MM.1S (cell line): ENCODE data around the gene RNASEH2A.
A peak's percentile ranks its signal among the peaks of the same experiment; 100 is the strongest.

ENCODE experiments used
- DNase-seq: peaks from one replicate; pipeline ENCODE4 v3.0.0-alpha.2; 2015
- H2AFZ ChIP-seq: fragments of 300-600 bp; sonication (generic); 2 replicates; pipeline ENCODE4 v1.6.0; 2016; ENCODE audit warnings: antibody characterized with exemption, low read length
- H3F3A ChIP-seq: fragments of 300-600 bp; sonication (generic); 2 replicates; pipeline ENCODE4 v1.6.1; 2016; ENCODE audit warnings: mild to moderate bottlenecking, antibody characterized with exemption, low read length, moderate library complexity, mixed read lengths; ENCODE audit not compliant: insufficient read depth
- H3K27ac ChIP-seq: fragments of 300-600 bp; sonication (generic); 2 replicates; pipeline ENCODE4 v1.5.1; 2016; ENCODE audit warnings: mild to moderate bottlenecking, low read length
- H3K27me3 ChIP-seq: fragments of 300-600 bp; sonication (generic); replicated peaks from 2 replicates; pipeline ENCODE4 v1.6.0; 2016; ENCODE audit warnings: low read length; ENCODE audit not compliant: insufficient read depth
- H3K36me3 ChIP-seq: fragments of 300-600 bp; sonication (generic); replicated peaks from 2 replicates; pipeline ENCODE4 v1.6.1; 2016; ENCODE audit warnings: mild to moderate bottlenecking, low read length, mixed read lengths; ENCODE audit not compliant: insufficient read depth
- H3K4me1 ChIP-seq: fragments of 300-600 bp; sonication (generic); 2 replicates; pipeline ENCODE4 v1.6.1; 2016; ENCODE audit warnings: low read length, mixed read lengths
- H3K4me2 ChIP-seq: fragments of 300-600 bp; sonication (generic); 2 replicates; pipeline ENCODE4 v1.6.0; 2016; ENCODE audit warnings: low read depth, low read length
- H3K4me3 ChIP-seq: fragments of 300-600 bp; sonication (generic); 2 replicates; pipeline ENCODE4 v1.5.1; 2016; ENCODE audit warnings: low read length, mixed read lengths
- H3K79me2 ChIP-seq: fragments of 300-600 bp; sonication (generic); 2 replicates; pipeline ENCODE4 v1.6.1; 2016; ENCODE audit warnings: mixed run types, low read length, mixed read lengths
- H3K9ac ChIP-seq: fragments of 300-600 bp; sonication (generic); 2 replicates; pipeline ENCODE4 v1.6.1; 2016; ENCODE audit warnings: low read length, mixed read lengths
- H3K9me2 ChIP-seq: fragments of 300-600 bp; sonication (generic); replicated peaks from 2 replicates; pipeline ENCODE4 v1.6.1; 2016; ENCODE audit warnings: mild to moderate bottlenecking, low read length, mixed read lengths; ENCODE audit not compliant: insufficient read depth
- H3K9me3 ChIP-seq: fragments of 300-600 bp; sonication (generic); replicated peaks from 2 replicates; pipeline ENCODE4 v1.6.1; 2016; ENCODE audit warnings: mild to moderate bottlenecking, low read length, mixed read lengths; ENCODE audit not compliant: insufficient read depth
- H4K20me1 ChIP-seq: fragments of 300-600 bp; sonication (generic); 2 replicates; pipeline ENCODE4 v1.6.1; 2016; ENCODE audit warnings: mild to moderate bottlenecking, low read length, moderate library complexity, mixed read lengths; ENCODE audit not compliant: insufficient read depth
- CTCF ChIP-seq: fragments of 300-600 bp; sonication (generic); IDR thresholded peaks from 2 replicates; pipeline ENCODE4 v1.5.1; 2016; ENCODE audit warnings: antibody characterized with exemption, low read length, mixed read lengths
- EZH2 ChIP-seq: fragments of 300-600 bp; sonication (generic); optimal IDR thresholded peaks from 2 replicates; pipeline ENCODE3; 2017; ENCODE audit warnings: low read depth, mild to moderate bottlenecking, antibody characterized with exemption, low read length, mixed read lengths
- EZH2phosphoT487 ChIP-seq: fragments of 300-600 bp; sonication (generic); IDR thresholded peaks from 2 replicates; pipeline ENCODE4 v1.6.1; 2018; ENCODE audit warnings: antibody characterized with exemption, low read length

The RNASEH2A gene

GRCh38 chr19:12847159-12848139 lies 41.1 kb downstream of the RNASEH2A start:
- peak; percentile 75 for DNase-seq
- TF ChIP-seq EZH2phosphoT487 (no peak), EZH2 (no peak), CTCF (peak; percentile 98)
- peak overlapping the region; percentile 98 for H3K4me2 ChIP-seq
- no peaks in the 10 kb centered on the region for H3K9me3 ChIP-seq
- H3K9ac ChIP-seq, result no peak overlapping the region; the same call in 1 of the 2 replicates
- peaks cover 55% of the 10 kb centered on the region for H3K27me3 ChIP-seq
- no peaks in the 10 kb centered on the region for H3K9me2 ChIP-seq
- H3F3A ChIP-seq, result no peaks in the 10 kb centered on the region
- H4K20me1 ChIP-seq, result no peaks in the 10 kb centered on the region
- H2AFZ ChIP-seq, result peak overlapping the region; percentile 74
- H3K79me2 ChIP-seq, result no peaks in the 10 kb centered on the region
- no peaks in the 10 kb centered on the region for H3K36me3 ChIP-seq
- H3K27ac ChIP-seq, result no peak overlapping the region
- H3K4me3 ChIP-seq, result peak overlapping the region; percentile 55
- peaks cover 8% of the 10 kb centered on the region; the same call in 1 of the 2 replicates for H3K4me1 ChIP-seq

DNA sequence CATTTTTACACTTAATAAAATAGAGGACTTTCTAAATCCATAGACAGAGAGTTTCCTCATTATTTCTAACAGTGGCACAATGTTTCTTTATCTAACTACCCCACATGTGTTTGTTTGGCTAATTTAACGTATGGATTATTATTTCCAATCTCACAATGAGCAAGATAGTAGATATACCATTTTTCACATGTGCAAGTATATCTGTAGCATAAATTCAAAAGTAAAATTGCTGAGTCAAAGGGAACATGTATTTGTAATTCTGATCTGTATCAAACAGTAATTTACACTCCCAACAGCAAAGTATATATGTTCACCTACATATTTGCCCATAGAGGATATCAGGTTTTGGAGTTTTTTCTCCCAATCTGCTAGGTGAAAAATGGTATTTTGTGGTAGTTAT lies 50.3 kb downstream of the RNASEH2A start:
- H3K27me3 ChIP-seq, result peaks cover 10% of the 10 kb centered on the region; the same call in 1 of the 2 replicates
- H2AFZ ChIP-seq, result no peak overlapping the region
- H3K79me2 ChIP-seq, result no peaks in the 10 kb centered on the region
- no peaks in the 10 kb centered on the region for H4K20me1 ChIP-seq
- no peaks in the 10 kb centered on the region for H3K9me2 ChIP-seq
- no peaks in the 10 kb centered on the region for H3F3A ChIP-seq
- H3K36me3 ChIP-seq, result no peaks in the 10 kb centered on the region
- H3K9ac ChIP-seq, result no peak overlapping the region
- no peak for DNase-seq
- no peak overlapping the region for H3K4me2 ChIP-seq
- H3K9me3 ChIP-seq, result no peaks in the 10 kb centered on the region
- H3K4me3 ChIP-seq, result no peak overlapping the region
- no peaks in the 10 kb centered on the region for H3K4me1 ChIP-seq
- TF ChIP-seq EZH2 (no peak), EZH2phosphoT487 (no peak), CTCF (no peak)
- H3K27ac ChIP-seq, result no peak overlapping the region

DNA sequence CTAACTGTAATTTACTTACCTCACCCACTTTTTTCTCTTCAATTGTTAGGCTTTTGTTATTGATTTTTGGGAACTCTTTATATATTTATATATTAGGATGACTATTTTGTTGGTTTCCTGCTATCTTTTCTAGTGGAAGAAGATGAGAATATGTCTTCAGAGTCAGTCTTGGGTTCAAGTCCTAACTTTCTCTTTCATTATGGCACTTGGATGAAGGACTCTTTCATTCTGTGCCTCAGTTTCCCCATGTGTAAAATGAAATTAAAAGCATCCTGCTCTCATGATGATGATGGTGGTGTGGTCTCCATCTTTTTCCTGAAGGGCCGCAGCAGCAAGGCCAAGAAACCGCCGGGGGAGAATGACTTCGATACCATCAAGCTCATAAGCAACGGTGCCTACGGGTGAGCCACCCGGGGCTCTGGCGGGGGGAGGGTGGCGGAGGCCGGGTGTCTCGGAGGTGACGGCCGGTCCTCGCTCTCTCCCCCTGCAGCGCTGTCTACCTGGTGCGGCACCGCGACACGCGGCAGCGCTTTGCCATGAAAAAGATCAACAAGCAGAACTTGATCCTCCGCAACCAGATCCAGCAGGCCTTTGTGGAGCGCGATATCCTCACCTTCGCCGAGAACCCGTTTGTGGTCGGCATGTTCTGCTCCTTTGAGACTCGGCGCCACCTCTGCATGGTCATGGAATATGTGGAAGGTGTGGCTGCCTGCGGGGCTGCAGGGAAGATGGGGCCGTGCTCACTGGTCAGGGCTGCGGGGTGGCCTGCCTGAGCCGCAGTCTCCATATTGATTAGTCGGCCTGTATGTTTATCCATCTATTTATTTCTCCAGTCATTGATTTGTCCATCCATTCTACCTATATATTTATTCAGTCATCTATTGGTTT lies 51.9 kb downstream of the RNASEH2A start:
- H3K4me2 ChIP-seq, result no peak overlapping the region
- peaks cover 23% of the 10 kb centered on the region for H3K27me3 ChIP-seq
- no peak for DNase-seq
- H3K9me3 ChIP-seq, result no peaks in the 10 kb centered on the region
- no peak overlapping the region for H2AFZ ChIP-seq
- H3K9ac ChIP-seq, result no peak overlapping the region
- no peaks in the 10 kb centered on the region for H4K20me1 ChIP-seq
- TF ChIP-seq CTCF, result no peak
- no peak overlapping the region for H3K4me3 ChIP-seq
- H3K27ac ChIP-seq, result no peak overlapping the region
- no peaks in the 10 kb centered on the region for H3K36me3 ChIP-seq
- H3K79me2 ChIP-seq, result no peaks in the 10 kb centered on the region
- H3K4me1 ChIP-seq, result no peaks in the 10 kb centered on the region
- H3K9me2 ChIP-seq, result no peaks in the 10 kb centered on the region
- H3F3A ChIP-seq, result no peaks in the 10 kb centered on the region
